Fibroblast of skin of right biceps (primary cell): ENCODE results near the gene UVRAG.
A peak's percentile ranks its signal among the peaks of the same experiment; 100 is the strongest.
"Not testable (repeated sequence)": the region's sequence is repeated elsewhere in the genome, so short reads cannot be mapped to it uniquely, and the experiment has no call there.

Experiments
- DNase-seq: peaks from one replicate; pipeline ENCODE4 v3.0.0-alpha.2; 2013

Gene UVRAG

GRCh38 chr11:75929706-75930105 is 114.7 kb downstream of the UVRAG start:
- DNase-seq, result no peak

- no peak for DNase-seq
Measured at GRCh38 chr11:75930534-75930933, 115.5 kb downstream of the UVRAG start.

GRCh38 chr11:75931124-75931523 is 116.1 kb downstream of the UVRAG start:
- DNase-seq, result peak; percentile 57

GRCh38 chr11:75933736-75934135 is 118.7 kb downstream of the UVRAG start:
- not testable (repeated sequence) for DNase-seq

GRCh38 chr11:75934851-75935250 is 119.8 kb downstream of the UVRAG start:
- no peak for DNase-seq

GRCh38 chr11:75938543-75938942 is 123.5 kb downstream of the UVRAG start:
- DNase-seq, result peak; percentile 48

GRCh38 chr11:75939516-75939915 is 124.5 kb downstream of the UVRAG start:
- no peak for DNase-seq

GRCh38 chr11:75939992-75940391 is 125.0 kb downstream of the UVRAG start:
- DNase-seq, result no peak

GRCh38 chr11:75940911-75941310 is 125.9 kb downstream of the UVRAG start:
- no peak for DNase-seq

GRCh38 chr11:75944515-75944914 is 129.5 kb downstream of the UVRAG start:
- DNase-seq, result no peak

GRCh38 chr11:75945446-75945845 is 130.4 kb downstream of the UVRAG start:
- no peak for DNase-seq

- no peak for DNase-seq
Measured at GRCh38 chr11:75945947-75946346, 130.9 kb downstream of the UVRAG start.

GRCh38 chr11:75946531-75947530 is 131.8 kb downstream of the UVRAG start:
- peak; percentile 42 for DNase-seq

GRCh38 chr11:75949023-75949672 is 134.1 kb downstream of the UVRAG start:
- peak; percentile 57 for DNase-seq

- no peak for DNase-seq
Measured at GRCh38 chr11:75950141-75950540, 135.1 kb downstream of the UVRAG start.

- peak; percentile 22 for DNase-seq
Measured at GRCh38 chr11:75954039-75954438, 139.0 kb downstream of the UVRAG start.

GRCh38 chr11:75955443-75955842 is 140.4 kb downstream of the UVRAG start:
- DNase-seq, result no peak

GRCh38 chr11:75959540-75959939 is 144.5 kb downstream of the UVRAG start:
- DNase-seq, result no peak

- DNase-seq, result no peak
Measured at GRCh38 chr11:75964071-75964470, 149.1 kb downstream of the UVRAG start.

GRCh38 chr11:75966537-75967287 is 151.7 kb downstream of the UVRAG start:
- DNase-seq, result peak; percentile 87

GRCh38 chr11:75968021-75968625 is 153.1 kb downstream of the UVRAG start:
- peak; percentile 59 for DNase-seq

GRCh38 chr11:75969626-75970308 is 154.8 kb downstream of the UVRAG start:
- peak; percentile 78 for DNase-seq
